ENCODE results near the gene PPP1R3G.

Gene PPP1R3G

DNA sequence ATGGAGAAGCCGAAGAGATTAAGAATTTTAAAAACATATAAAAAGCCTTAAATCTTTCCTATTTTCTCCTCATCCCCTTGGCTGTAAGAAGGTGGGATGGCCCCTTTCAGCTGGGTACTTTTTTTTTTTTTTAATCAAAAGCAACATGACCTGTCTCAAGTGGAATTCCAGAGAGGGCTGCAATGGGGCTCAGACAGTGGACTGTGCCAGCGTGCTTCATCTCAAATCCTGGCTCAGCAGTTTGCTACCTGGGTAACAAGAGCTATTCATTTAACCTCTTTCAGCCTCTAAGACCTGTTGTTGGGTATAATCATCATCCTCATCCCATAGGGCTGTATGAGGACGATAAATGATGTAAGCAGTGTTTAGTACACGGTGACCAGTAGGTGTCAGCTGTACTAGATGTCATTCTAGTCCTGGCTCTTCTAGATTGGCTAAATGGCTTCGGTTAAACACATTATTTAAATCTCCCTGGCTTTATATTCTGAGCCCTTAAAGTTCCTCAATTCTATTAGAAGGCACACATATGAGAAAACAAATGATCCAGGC is 6.9 kb upstream of the PPP1R3G start:
- H3K9ac ChIP-seq (ENCODE audit: low read length), result no peak overlapping the region
- H3K36me3 ChIP-seq (ENCODE audit: control insufficient read depth, insufficient read depth, low read length), result no peaks in the 10 kb centered on the region
- no peaks in the 10 kb centered on the region for H3K27me3 ChIP-seq (ENCODE audit: control insufficient read depth, insufficient read depth, low read length)

DNA sequence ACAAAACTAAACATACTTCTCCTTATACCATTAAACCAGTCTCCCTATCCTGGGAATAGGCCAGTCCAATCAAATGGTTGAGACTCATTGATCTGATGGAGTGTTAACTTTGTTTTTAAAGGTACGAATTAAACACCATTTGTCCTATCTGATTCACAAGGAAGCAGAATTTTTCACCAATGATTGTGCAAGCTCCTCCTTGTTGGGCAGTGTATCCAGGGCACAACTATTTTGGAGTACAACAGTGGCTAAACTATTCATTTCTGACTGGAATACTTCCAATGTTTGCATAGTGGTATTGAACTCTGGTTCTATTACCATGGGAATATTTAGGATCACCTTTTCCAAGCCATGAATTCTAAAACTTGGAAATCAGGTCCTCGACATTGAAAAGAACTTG is 5.4 kb upstream of the PPP1R3G start:
- H3K9ac ChIP-seq (ENCODE audit: low read length), result no peak overlapping the region
- H3K36me3 ChIP-seq (ENCODE audit: control insufficient read depth, insufficient read depth, low read length), result no peaks in the 10 kb centered on the region
- H3K27ac ChIP-seq (ENCODE audit: low read depth, low read length), result no peak overlapping the region
- no peak overlapping the region for H3K4me3 ChIP-seq (ENCODE audit: low read length)
- H3K4me1 ChIP-seq (ENCODE audit: control insufficient read depth, insufficient read depth, low read length), result no peaks in the 10 kb centered on the region
- H3K27me3 ChIP-seq (ENCODE audit: control insufficient read depth, insufficient read depth, low read length), result no peaks in the 10 kb centered on the region

More for the DNA sequence above, 6.9 kb upstream of the PPP1R3G start:
- no peaks in the 10 kb centered on the region for H3K4me1 ChIP-seq (ENCODE audit: control insufficient read depth, insufficient read depth, low read length)
- H3K4me3 ChIP-seq (ENCODE audit: low read length), result no peak overlapping the region
- H3K27ac ChIP-seq (ENCODE audit: low read depth, low read length), result no peak overlapping the region

- no peaks in the 10 kb centered on the region for H3K27me3 ChIP-seq (ENCODE audit: control insufficient read depth, insufficient read depth, low read length)
Measured at GRCh38 chr6:5080574-5080973, 4.6 kb upstream of the PPP1R3G start.

GRCh38 chr6:5081182-5081581 is 4.0 kb upstream of the PPP1R3G start:
- no peak overlapping the region for H3K27ac ChIP-seq (ENCODE audit: low read depth, low read length)
- no peaks in the 10 kb centered on the region for H3K27me3 ChIP-seq (ENCODE audit: control insufficient read depth, insufficient read depth, low read length)
- H3K4me3 ChIP-seq (ENCODE audit: low read length), result no peak overlapping the region
- H3K4me1 ChIP-seq (ENCODE audit: control insufficient read depth, insufficient read depth, low read length), result peaks cover 2% of the 10 kb centered on the region
- no peaks in the 10 kb centered on the region for H3K36me3 ChIP-seq (ENCODE audit: control insufficient read depth, insufficient read depth, low read length)
- no peak overlapping the region for H3K9ac ChIP-seq (ENCODE audit: low read length)

More at GRCh38 chr6:5080574-5080973, 4.6 kb upstream of the PPP1R3G start:
- Histone ChIP-seq H3K4me3 (ENCODE audit: low read length) (no peak overlapping the region), H3K4me1 (ENCODE audit: control insufficient read depth, insufficient read depth, low read length) (no peaks in the 10 kb centered on the region), H3K27ac (ENCODE audit: low read depth, low read length) (no peak overlapping the region), H3K9ac (ENCODE audit: low read length) (no peak overlapping the region), H3K36me3 (ENCODE audit: control insufficient read depth, insufficient read depth, low read length) (no peaks in the 10 kb centered on the region)

DNA sequence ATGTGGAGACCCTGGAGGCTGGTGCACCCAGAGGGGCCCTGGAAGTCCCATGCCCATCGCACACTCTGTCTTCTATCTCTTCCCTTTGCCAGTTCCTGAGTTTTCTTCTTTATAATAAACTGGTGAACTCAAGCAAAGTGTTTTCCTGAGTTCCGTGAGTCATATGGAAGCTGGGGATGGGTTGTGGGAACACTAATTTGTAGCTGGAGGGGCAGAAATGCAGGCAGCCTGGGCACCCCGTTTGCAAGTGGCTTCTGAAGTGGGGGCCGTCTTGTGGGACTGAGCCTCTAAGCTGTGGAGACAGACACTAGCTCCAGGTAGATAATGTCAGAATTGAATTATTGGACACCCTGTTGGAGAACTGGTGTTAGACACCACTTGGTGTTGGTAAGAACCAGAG is 3.2 kb upstream of the PPP1R3G start:
- no peaks in the 10 kb centered on the region for H3K36me3 ChIP-seq (ENCODE audit: control insufficient read depth, insufficient read depth, low read length)
- H3K4me1 ChIP-seq (ENCODE audit: control insufficient read depth, insufficient read depth, low read length), result peaks cover 2% of the 10 kb centered on the region
- H3K27me3 ChIP-seq (ENCODE audit: control insufficient read depth, insufficient read depth, low read length), result no peaks in the 10 kb centered on the region
- no peak overlapping the region for H3K27ac ChIP-seq (ENCODE audit: low read depth, low read length)
- no peak overlapping the region for H3K9ac ChIP-seq (ENCODE audit: low read length)
- no peak overlapping the region for H3K4me3 ChIP-seq (ENCODE audit: low read length)

- H3K9ac ChIP-seq (ENCODE audit: low read length), result no peak overlapping the region
- no peak overlapping the region for H3K27ac ChIP-seq (ENCODE audit: low read depth, low read length)
- H3K36me3 ChIP-seq (ENCODE audit: control insufficient read depth, insufficient read depth, low read length), result no peaks in the 10 kb centered on the region
- H3K4me1 ChIP-seq (ENCODE audit: control insufficient read depth, insufficient read depth, low read length), result peaks cover 2% of the 10 kb centered on the region
- no peaks in the 10 kb centered on the region for H3K27me3 ChIP-seq (ENCODE audit: control insufficient read depth, insufficient read depth, low read length)
- no peak overlapping the region for H3K4me3 ChIP-seq (ENCODE audit: low read length)
Measured at GRCh38 chr6:5082487-5083306, 2.4 kb upstream of the PPP1R3G start.

DNA sequence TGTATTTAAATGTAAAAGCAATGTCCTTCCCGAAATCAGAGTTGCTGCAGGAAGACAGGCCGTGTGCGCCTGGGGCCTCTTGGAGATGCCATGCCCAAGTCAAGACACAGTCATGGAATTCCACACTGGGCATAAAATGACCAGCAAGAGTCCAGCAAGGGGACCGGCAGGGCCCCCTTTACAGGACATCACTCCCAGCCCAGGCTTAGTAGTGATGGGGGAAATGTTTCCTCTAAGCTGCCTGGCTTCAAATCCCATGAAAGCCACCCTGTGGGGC is 1.9 kb upstream of the PPP1R3G start:
- Histone ChIP-seq H3K9ac (ENCODE audit: low read length) (no peak overlapping the region), H3K27me3 (ENCODE audit: control insufficient read depth, insufficient read depth, low read length) (no peaks in the 10 kb centered on the region), H3K36me3 (ENCODE audit: control insufficient read depth, insufficient read depth, low read length) (no peaks in the 10 kb centered on the region), H3K4me1 (ENCODE audit: control insufficient read depth, insufficient read depth, low read length) (peaks cover 2% of the 10 kb centered on the region), H3K27ac (ENCODE audit: low read depth, low read length) (no peak overlapping the region), H3K4me3 (ENCODE audit: low read length) (no peak overlapping the region)

GRCh38 chr6:5083813-5084359 is 1.3 kb upstream of the PPP1R3G start:
- Histone ChIP-seq H3K4me1 (ENCODE audit: control insufficient read depth, insufficient read depth, low read length) (peaks cover 2% of the 10 kb centered on the region), H3K9ac (ENCODE audit: low read length) (no peak overlapping the region), H3K36me3 (ENCODE audit: control insufficient read depth, insufficient read depth, low read length) (no peaks in the 10 kb centered on the region), H3K27ac (ENCODE audit: low read depth, low read length) (peak overlapping the region; percentile 81), H3K27me3 (ENCODE audit: control insufficient read depth, insufficient read depth, low read length) (no peaks in the 10 kb centered on the region), H3K4me3 (ENCODE audit: low read length) (peak overlapping the region; percentile 85)

DNA sequence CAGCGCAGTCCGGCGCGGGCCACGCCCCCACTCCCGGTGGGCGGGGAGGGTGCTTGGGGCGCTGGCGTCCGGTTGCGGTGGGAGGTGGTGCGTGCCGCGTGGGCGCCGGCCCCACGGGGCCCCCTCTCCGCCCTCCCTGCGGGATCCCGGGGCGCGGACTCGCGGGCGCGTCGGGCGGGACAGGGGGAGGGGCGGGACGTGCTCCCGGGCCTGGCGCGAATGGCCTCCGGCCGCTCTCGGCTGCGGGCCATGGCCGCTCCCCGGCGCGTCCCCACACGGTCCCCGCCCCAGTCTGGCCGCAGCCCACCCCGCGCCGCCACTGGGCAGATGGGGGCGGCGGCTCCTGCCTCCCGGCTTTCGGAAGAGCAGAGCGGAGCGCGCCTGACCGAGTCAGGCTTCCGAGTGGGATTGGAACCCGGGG is 771 bp upstream of the PPP1R3G start:
- H3K4me3 ChIP-seq (ENCODE audit: low read length), result peak overlapping the region; percentile 85
- no peaks in the 10 kb centered on the region for H3K27me3 ChIP-seq (ENCODE audit: control insufficient read depth, insufficient read depth, low read length)
- H3K9ac ChIP-seq (ENCODE audit: low read length), result no peak overlapping the region
- H3K4me1 ChIP-seq (ENCODE audit: control insufficient read depth, insufficient read depth, low read length), result peaks cover 2% of the 10 kb centered on the region
- H3K27ac ChIP-seq (ENCODE audit: low read depth, low read length), result peak overlapping the region; percentile 81
- no peaks in the 10 kb centered on the region for H3K36me3 ChIP-seq (ENCODE audit: control insufficient read depth, insufficient read depth, low read length)

- Histone ChIP-seq H3K9ac (ENCODE audit: low read length) (no peak overlapping the region), H3K27me3 (ENCODE audit: control insufficient read depth, insufficient read depth, low read length) (no peaks in the 10 kb centered on the region), H3K27ac (ENCODE audit: low read depth, low read length) (peak overlapping the region; percentile 81), H3K36me3 (ENCODE audit: control insufficient read depth, insufficient read depth, low read length) (no peaks in the 10 kb centered on the region), H3K4me3 (ENCODE audit: low read length) (peak overlapping the region; percentile 85), H3K4me1 (ENCODE audit: control insufficient read depth, insufficient read depth, low read length) (peaks cover 2% of the 10 kb centered on the region)
Measured at GRCh38 chr6:5085648-5086293, 630 bp downstream of the PPP1R3G start.

- peak overlapping the region; percentile 81 for H3K27ac ChIP-seq (ENCODE audit: low read depth, low read length)
- H3K36me3 ChIP-seq (ENCODE audit: control insufficient read depth, insufficient read depth, low read length), result no peaks in the 10 kb centered on the region
- H3K4me1 ChIP-seq (ENCODE audit: control insufficient read depth, insufficient read depth, low read length), result peaks cover 2% of the 10 kb centered on the region
- H3K9ac ChIP-seq (ENCODE audit: low read length), result no peak overlapping the region
- no peaks in the 10 kb centered on the region for H3K27me3 ChIP-seq (ENCODE audit: control insufficient read depth, insufficient read depth, low read length)
- H3K4me3 ChIP-seq (ENCODE audit: low read length), result peak overlapping the region; percentile 85
Measured at GRCh38 chr6:5086294-5086890, 1.3 kb downstream of the PPP1R3G start.

DNA sequence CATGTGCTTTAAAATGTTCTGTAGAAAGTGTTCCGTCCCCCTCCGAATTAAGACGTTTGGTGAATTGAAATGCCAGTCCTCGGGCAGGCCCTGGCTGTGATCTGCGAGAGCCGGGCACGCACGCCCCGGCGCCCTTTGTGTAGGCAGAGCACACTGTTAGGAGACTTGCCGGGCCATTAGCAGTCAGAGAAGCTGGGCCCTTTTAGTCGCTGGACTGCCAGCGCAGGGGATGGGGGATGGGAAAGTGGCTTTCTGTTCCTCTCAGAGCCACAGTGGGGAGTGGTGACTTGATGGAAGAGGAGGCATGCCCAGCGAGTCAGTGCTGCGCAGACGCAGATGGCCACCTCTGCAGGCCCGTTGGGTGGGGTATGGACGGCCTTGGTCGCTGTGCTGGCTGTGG is 2.2 kb downstream of the PPP1R3G start:
- Histone ChIP-seq H3K27ac (ENCODE audit: low read depth, low read length) (no peak overlapping the region), H3K4me1 (ENCODE audit: control insufficient read depth, insufficient read depth, low read length) (peaks cover 2% of the 10 kb centered on the region), H3K27me3 (ENCODE audit: control insufficient read depth, insufficient read depth, low read length) (no peaks in the 10 kb centered on the region), H3K9ac (ENCODE audit: low read length) (no peak overlapping the region), H3K36me3 (ENCODE audit: control insufficient read depth, insufficient read depth, low read length) (no peaks in the 10 kb centered on the region), H3K4me3 (ENCODE audit: low read length) (no peak overlapping the region)

All from rectal smooth muscle tissue (tissue), 1 donor.